Measurements from ENCODE around the gene ATP6V1B1. TPM values are rescaled to one million over a fixed set of nuclear protein-coding genes. Genes with fewer than 3 reads are reported as not detected.

The ATP6V1B1 gene
- total RNA-seq, 1 donor from 2014 or later = not detected

GRCh38 chr2:70939001-70939838 is 3.5 kb downstream of the ATP6V1B1 start:
- ChIA-PET CTCF (no interaction called here), POLR2A (no interaction called here)
- Mint-ChIP-seq H3K27ac (no peak overlapping the region), H3K9me3 (no peaks in the 10 kb centered on the region), H3K36me3 (ENCODE audit: low read depth) (no peaks in the 10 kb centered on the region), H3K27me3 (peaks cover 21% of the 10 kb centered on the region), H3K4me3 (no peak overlapping the region), H3K4me1 (no peaks in the 10 kb centered on the region)
- no peak for DNase-seq
- intact Hi-C loops (cut with micrococcal nuclease) = no loop called here
- ATAC-seq (ENCODE audit: low read depth) = no peak
- TF ChIP-seq CTCF (IDR thresholded peaks at IDR 0.05) = no peak

DNA sequence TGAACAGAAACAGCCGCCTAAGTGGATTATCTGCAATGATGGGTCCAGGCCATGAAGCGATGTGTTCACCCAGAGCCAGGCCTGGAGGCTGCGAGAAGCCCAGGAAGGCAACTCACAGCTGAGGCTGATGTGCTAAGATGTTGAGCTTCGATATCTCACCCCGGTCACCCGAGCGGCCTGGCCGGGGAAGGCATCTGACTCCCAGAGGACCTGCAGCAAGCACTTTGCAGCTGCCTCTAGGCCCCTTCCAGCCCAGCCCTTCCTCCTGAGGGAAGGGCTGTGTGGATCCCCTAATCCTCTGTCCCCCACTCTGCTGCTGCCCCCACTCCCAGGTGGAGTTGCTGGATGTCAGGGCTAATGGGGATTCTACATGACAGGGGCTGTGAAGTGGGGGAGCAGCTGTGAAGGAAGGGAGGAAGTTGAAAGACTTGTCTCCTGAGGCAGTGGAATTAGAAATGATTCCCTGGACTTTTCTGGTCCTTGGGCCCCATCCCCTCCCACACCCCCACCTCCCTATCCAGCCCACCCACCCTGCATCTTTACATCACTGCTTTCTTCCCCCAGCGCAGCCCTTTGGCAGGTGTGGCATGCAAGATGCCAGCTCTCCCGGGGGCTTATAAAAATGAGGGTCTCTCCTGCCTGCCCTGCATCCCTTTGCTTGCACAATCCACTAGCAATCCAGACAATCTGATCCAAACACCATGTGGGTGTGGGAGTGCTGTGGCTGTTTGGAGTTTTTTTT is 4.3 kb downstream of the ATP6V1B1 start:
- Mint-ChIP-seq H3K4me1 (no peaks in the 10 kb centered on the region), H3K9me3 (no peaks in the 10 kb centered on the region), H3K36me3 (ENCODE audit: low read depth) (no peaks in the 10 kb centered on the region), H3K27ac (peak overlapping the region; percentile 59), H3K27me3 (peaks cover 21% of the 10 kb centered on the region), H3K4me3 (no peak overlapping the region)
- DNase-seq (no peak), ATAC-seq (ENCODE audit: low read depth) (no peak)
- ChIA-PET POLR2A (no interaction called here), CTCF (no interaction called here)
- intact Hi-C loops (cut with micrococcal nuclease) = no loop called here
- no peak for TF ChIP-seq CTCF (IDR thresholded peaks at IDR 0.05)

GRCh38 chr2:70941186-70941585 is 5.5 kb downstream of the ATP6V1B1 start:
- ChIA-PET POLR2A (no interaction called here), CTCF (no interaction called here)
- intact Hi-C loops (cut with micrococcal nuclease) = no loop called here
- H3K4me1 Mint-ChIP-seq = no peaks in the 10 kb centered on the region
- no peak for ATAC-seq (ENCODE audit: low read depth)
- H3K27me3 Mint-ChIP-seq = peaks cover 20% of the 10 kb centered on the region
- DNase-seq = no peak
- H3K4me3 Mint-ChIP-seq = no peak overlapping the region
- no peak for TF ChIP-seq CTCF (IDR thresholded peaks at IDR 0.05)
- H3K36me3 Mint-ChIP-seq (ENCODE audit: low read depth) = no peaks in the 10 kb centered on the region
- no peaks in the 10 kb centered on the region for H3K9me3 Mint-ChIP-seq
- no peak overlapping the region for H3K27ac Mint-ChIP-seq

DNA sequence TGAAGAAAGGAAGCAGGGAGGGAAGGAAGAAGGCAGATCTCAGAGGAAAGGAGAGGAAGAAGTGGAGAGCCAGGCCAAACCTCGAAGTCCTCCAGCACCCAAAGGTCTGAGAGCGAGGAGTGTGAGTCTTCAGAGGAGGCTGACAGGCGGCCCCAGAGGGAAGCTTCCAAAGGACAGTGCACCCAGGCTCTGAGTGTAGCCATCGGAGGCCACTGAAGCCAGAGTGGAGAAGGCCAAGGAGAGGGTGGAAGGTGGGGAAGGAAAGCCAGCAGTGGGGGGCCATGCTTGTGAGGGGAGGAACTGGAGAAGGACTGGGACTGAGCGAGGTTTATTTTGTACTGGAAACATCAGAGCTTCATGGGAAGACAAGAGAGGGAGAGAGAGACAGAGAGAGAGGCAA is 6.0 kb downstream of the ATP6V1B1 start:
- intact Hi-C loops (cut with micrococcal nuclease) = no loop called here
- Mint-ChIP-seq H3K36me3 (ENCODE audit: low read depth) (no peaks in the 10 kb centered on the region), H3K4me3 (no peak overlapping the region), H3K27ac (no peak overlapping the region), H3K27me3 (peaks cover 22% of the 10 kb centered on the region), H3K9me3 (no peaks in the 10 kb centered on the region), H3K4me1 (peaks cover under 1% of the 10 kb centered on the region)
- TF ChIP-seq CTCF (IDR thresholded peaks at IDR 0.05) = no peak
- no peak for ATAC-seq (ENCODE audit: low read depth)
- DNase-seq = no peak
- CTCF ChIA-PET = no interaction called here
- POLR2A ChIA-PET = no interaction called here

- CTCF ChIA-PET = no interaction called here
- intact Hi-C loops (cut with micrococcal nuclease) = no loop called here
- no peak for TF ChIP-seq CTCF (IDR thresholded peaks at IDR 0.05)
- H3K9me3 Mint-ChIP-seq = no peaks in the 10 kb centered on the region
- H3K27ac Mint-ChIP-seq = no peak overlapping the region
- no peak overlapping the region for H3K4me3 Mint-ChIP-seq
- H3K4me1 Mint-ChIP-seq = peaks cover 4% of the 10 kb centered on the region
- DNase-seq (no peak), ATAC-seq (ENCODE audit: low read depth) (no peak)
- no peaks in the 10 kb centered on the region for H3K36me3 Mint-ChIP-seq (ENCODE audit: low read depth)
- POLR2A ChIA-PET = no interaction called here
- peaks cover 26% of the 10 kb centered on the region for H3K27me3 Mint-ChIP-seq
Measured at GRCh38 chr2:70942396-70943204, 6.9 kb downstream of the ATP6V1B1 start.

Data from activated B cell treated with CpG ODN at 0.5 μM for 24 hours (primary cell).